LNCaP clone FGC (cell line): Measurements from ENCODE around the gene RAB1B.
"Not testable (repeated sequence)": the region's sequence is repeated elsewhere in the genome, so short reads cannot be mapped to it uniquely, and the experiment has no call there.

ENCODE experiments used
- DNase-seq: peaks from one replicate; pipeline ENCODE4 v3.0.0-alpha.2; 2011; ENCODE audit warnings: low read depth
- H3K4me3 ChIP-seq: 2 replicates; pipeline ENCODE4 v1.5.1; 2011; ENCODE audit warnings: mild to moderate bottlenecking, low read depth, low read length, control low read depth
- CTCF ChIP-seq: IDR thresholded peaks from 2 replicates; pipeline ENCODE4 v1.5.1; 2012; ENCODE audit warnings: mild to moderate bottlenecking; ENCODE audit not compliant: control insufficient read depth, insufficient read depth; ENCODE audit errors: extremely low read depth

Gene RAB1B

GRCh38 chr11:66247295-66247694, 21.1 kb upstream of the RAB1B start:
- no peak for TF ChIP-seq CTCF
- DNase-seq: no peak
- H3K4me3 ChIP-seq: no peak overlapping the region

- no peak overlapping the region for H3K4me3 ChIP-seq
- TF ChIP-seq CTCF: no peak
- DNase-seq: no peak
These were observed 20.6 kb upstream of the RAB1B start for GRCh38 chr11:66247801-66248200.

GRCh38 chr11:66248903-66249302, 19.5 kb upstream of the RAB1B start:
- no peak for TF ChIP-seq CTCF
- no peak overlapping the region for H3K4me3 ChIP-seq
- no peak for DNase-seq

- TF ChIP-seq CTCF: no peak
- no peak overlapping the region for H3K4me3 ChIP-seq
- no peak for DNase-seq
These were observed 16.6 kb upstream of the RAB1B start for GRCh38 chr11:66251809-66252208.

GRCh38 chr11:66253081-66253480, 15.4 kb upstream of the RAB1B start:
- H3K4me3 ChIP-seq, DNase-seq: not testable (repeated sequence)

GRCh38 chr11:66258473-66258893, 10.0 kb upstream of the RAB1B start:
- H3K4me3 ChIP-seq: peak overlapping the region; percentile 98
- no peak for DNase-seq
- TF ChIP-seq CTCF: no peak

GRCh38 chr11:66259225-66259624, 9.2 kb upstream of the RAB1B start:
- TF ChIP-seq CTCF: no peak
- DNase-seq: no peak
- no peak overlapping the region for H3K4me3 ChIP-seq
